Endothelial cell of umbilical vein (primary cell): ENCODE measurements around the gene UTP18. TPM values are rescaled to one million over a fixed set of nuclear protein-coding genes. Genes with fewer than 3 reads are reported as not detected.

Source experiments
- BruUV-seq: library from RNA; stranded (reverse); fragments of 400-500 nt; replicated peaks from 2 replicates; lab custom pipeline; 2021; lab: Mats Ljungman, UMichigan
- CTCF ChIA-PET: fragments of 300-600, 350-600 bp; sonication (Branson Sonifier 250); formaldehyde crosslinking; loops from one replicate; lab custom pipeline; 2021; ENCODE audit warnings: antibody characterized with exemption, inconsistent platforms; lab: Charles Lee
- POLR2A ChIA-PET: fragments of 300-600, 350-600 bp; sonication (Branson Sonifier 250); formaldehyde crosslinking; loops from one replicate; lab custom pipeline; 2021; ENCODE audit warnings: antibody characterized with exemption, inconsistent platforms; lab: Charles Lee
- DNase-seq: peaks from one replicate; pipeline ENCODE4 v3.0.0-alpha.2; 2011; ENCODE audit warnings: low read depth, low spot score
- FAIRE-seq: peaks from 2 replicates; lab custom pipeline; 2011; peaks lifted over from hg19 to GRCh38; lab: Jason Lieb, UNC
- H2AFZ ChIP-seq: 2 replicates; pipeline ENCODE4 v1.6.0; 2012; ENCODE audit warnings: low read depth, low read length, control low read depth, inconsistent platforms
- H3K27ac ChIP-seq: 2 replicates; pipeline ENCODE4 v1.5.1; 2011; ENCODE audit warnings: low read depth, mild to moderate bottlenecking, control low read depth, low read length, moderate library complexity; ENCODE audit not compliant: insufficient read depth
- H3K27me3 ChIP-seq, 2 experiments: 2 replicates each; pipeline versions ENCODE4 v1.6.0 to v1.6.1; 2011; ENCODE audit warnings: low read length in 2 of 2, mixed read lengths in 1 of 2; ENCODE audit not compliant: control insufficient read depth in 2 of 2, insufficient read depth in 2 of 2
- H3K36me3 ChIP-seq, 2 experiments: 2 replicates in 1 of 2; 3 replicates in 1 of 2; pipeline ENCODE4 v1.5.1; 2011; ENCODE audit warnings: low read length in 2 of 2, mild to moderate bottlenecking in 1 of 2, moderate library complexity in 1 of 2; ENCODE audit not compliant: control insufficient read depth in 2 of 2, insufficient read depth in 2 of 2; ENCODE audit errors: extremely low read depth in 1 of 2
- H3K4me1 ChIP-seq: 3 replicates; pipeline ENCODE4 v1.5.1; 2011; ENCODE audit warnings: mild to moderate bottlenecking, low read length; ENCODE audit not compliant: control insufficient read depth, insufficient read depth; ENCODE audit errors: extremely low read depth
- H3K4me2 ChIP-seq: 2 replicates; pipeline ENCODE4 v1.6.1; 2011; ENCODE audit warnings: low read length, control low read depth, mixed read lengths; ENCODE audit not compliant: insufficient read depth
- H3K4me3 ChIP-seq, 3 experiments: fragments of 200-600 bp in 1 of 3; sonication (generic), shearing (Covaris generic) in 1 of 3; replicated peaks in 1 of 3; 2 replicates each; pipeline ENCODE4 v1.5.1; 2011 to 2016; ENCODE audit warnings: control low read depth in 3 of 3, low read length in 3 of 3, mild to moderate bottlenecking in 2 of 3, inconsistent platforms in 1 of 3, low read depth in 1 of 3, moderate library complexity in 1 of 3; ENCODE audit not compliant: insufficient read depth in 1 of 3
- H3K79me2 ChIP-seq: 2 replicates; pipeline ENCODE4 v1.6.0; 2012; ENCODE audit warnings: low read length, inconsistent platforms; ENCODE audit not compliant: control insufficient read depth, insufficient read depth
- H3K9ac ChIP-seq: replicated peaks from 2 replicates; pipeline ENCODE3; 2011; ENCODE audit warnings: low read length, control low read depth; ENCODE audit not compliant: insufficient read depth; ENCODE audit errors: extremely low read depth
- H3K9me1 ChIP-seq: replicated peaks from 3 replicates; pipeline ENCODE4 v1.6.0; 2011; ENCODE audit warnings: mild to moderate bottlenecking, low read length; ENCODE audit not compliant: control insufficient read depth, insufficient read depth; ENCODE audit errors: extremely low read depth
- H3K9me3 ChIP-seq: replicated peaks from 2 replicates; pipeline ENCODE4 v1.5.1; 2012; ENCODE audit warnings: low read length, inconsistent platforms; ENCODE audit not compliant: control insufficient read depth, insufficient read depth
- H4K20me1 ChIP-seq: replicated peaks from 2 replicates; pipeline ENCODE3; 2011; ENCODE audit warnings: mild to moderate bottlenecking, low read length; ENCODE audit not compliant: control insufficient read depth, insufficient read depth; ENCODE audit errors: extremely low read depth
- CTCF ChIP-seq, 2 donors: IDR thresholded peaks; 1 replicate in 1 of 2; 2 replicates in 1 of 2; pipeline ENCODE4 v1.5.1; 2011; ENCODE audit warnings: low read length in 2 of 2, mild to moderate bottlenecking in 2 of 2, moderate library complexity in 2 of 2, control low read depth in 1 of 2, inconsistent platforms in 1 of 2, low read depth in 1 of 2; ENCODE audit not compliant: insufficient read depth in 1 of 2; ENCODE audit errors: extremely low read depth in 1 of 2
- FOS ChIP-seq: IDR thresholded peaks from 2 replicates; pipeline ENCODE4 v1.6.1; 2011; ENCODE audit warnings: mild to moderate bottlenecking, low read length, moderate library complexity, borderline replicate concordance; ENCODE audit not compliant: insufficient read depth
- JUN ChIP-seq: IDR thresholded peaks from 2 replicates; pipeline ENCODE4 v1.6.1; 2011; ENCODE audit warnings: borderline replicate concordance, low read depth; ENCODE audit not compliant: insufficient read length, insufficient read depth
- MYC ChIP-seq: IDR thresholded peaks from one replicate; pipeline ENCODE4 v1.6.1; 2011; ENCODE audit warnings: mild to moderate bottlenecking, low read depth, low read length
- POLR2A ChIP-seq: IDR thresholded peaks from 2 replicates; pipeline ENCODE4 v1.6.1; 2012; ENCODE audit warnings: low read depth, mild to moderate bottlenecking, control low read depth, low read length
- dilution Hi-C: fragments of 300-500 bp; cut with MboI; formaldehyde crosslinking; loops from one replicate; pipeline ENCODE4 v1.15.0; 2019; ENCODE audit warnings: low sequenced_read_pairs; ENCODE audit not compliant: extremely low pct_ligation_motif_present
- intact Hi-C: fragments of 100-400 bp; cut with micrococcal nuclease; formaldehyde crosslinking; loops from one replicate; pipeline ENCODE4 v1.10.0; 2022
- polyA plus RNA-seq, 4 experiments: library from polyadenylated mRNA; depleted of rRNA in 3 of 4; stranded (reverse) in 3 of 4; unstranded in 1 of 4; fragments of >200 nt; gene quantifications; 2 replicates each; pipeline versions ENCODE4 v1.2.1 to v1.2.3, GENCODE V29; 2011 to 2012; ENCODE audit warnings: missing spikeins in 1 of 4
- total RNA-seq: library from RNA; stranded (reverse); gene quantifications from 2 replicates; pipeline ENCODE4 v1.2.3, GENCODE V29; 2021
- TF ChIP-seq, protein P1 (sequence below): IDR thresholded peaks from 2 replicates; pipeline ENCODE4 v1.6.1; 2011; ENCODE audit not compliant: insufficient read depth, insufficient read length

The UTP18 gene
- total and polyA plus RNA-seq, 2 donors (not counting 3 experiments of a cell fraction or from before 2014, with no cell fraction given) = 9.1 to 29.3 TPM

GRCh38 chr17:51270636-51271035, 10.3 kb downstream of the UTP18 start:
- ChIA-PET POLR2A (no interaction called here), CTCF (interaction anchor here (0.6 kb wide), 1 partner anchor 80 kb away, joined by 3 read pairs; no protein-coding TSS in a partner anchor)
- Histone ChIP-seq H3K9ac (no peak overlapping the region), H3K36me3 (peaks cover 6 to 8% of the 10 kb centered on the region in 2 experiments), H3K27ac (no peak overlapping the region), H3K9me3 (no peaks in the 10 kb centered on the region), H2AFZ (no peak overlapping the region), H3K9me1 (no peaks in the 10 kb centered on the region), H3K4me3 (no peak overlapping the region), H4K20me1 (no peaks in the 10 kb centered on the region), H3K27me3 (no peaks in the 10 kb centered on the region), H3K4me1 (peaks cover 5% of the 10 kb centered on the region), H3K79me2 (peaks cover 25% of the 10 kb centered on the region), H3K4me2 (no peak overlapping the region)
- DNase-seq (no peak), FAIRE-seq (peak; percentile 18)
- dilution Hi-C loops (no loop called here), intact Hi-C loops (no loop called here)
- no TSS peak for BruUV-seq
- TF ChIP-seq, protein P1, sequence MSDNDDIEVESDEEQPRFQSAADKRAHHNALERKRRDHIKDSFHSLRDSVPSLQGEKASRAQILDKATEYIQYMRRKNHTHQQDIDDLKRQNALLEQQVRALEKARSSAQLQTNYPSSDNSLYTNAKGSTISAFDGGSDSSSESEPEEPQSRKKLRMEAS = no peak
- no peak for TF ChIP-seq MYC

DNA sequence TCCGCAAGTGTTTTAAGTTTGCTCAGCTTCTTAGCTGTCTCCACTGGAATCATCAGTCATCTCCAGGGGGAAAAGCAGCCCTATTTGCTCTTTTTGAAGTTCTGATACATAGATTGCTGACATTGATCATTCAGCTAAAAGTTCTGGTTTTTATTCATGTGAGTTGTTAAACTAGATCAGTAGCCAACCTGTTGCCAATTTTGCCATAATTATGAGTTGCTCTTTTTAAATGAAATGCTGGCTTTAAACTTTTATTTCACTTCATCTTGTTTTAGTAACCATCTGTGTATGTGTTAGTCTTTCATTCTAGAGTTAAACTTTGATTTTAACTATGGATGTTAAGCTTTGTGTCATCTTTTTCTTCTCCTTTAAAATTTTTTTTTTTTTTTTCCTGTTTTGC, 12.5 kb downstream of the UTP18 start:
- Histone ChIP-seq H4K20me1 (no peaks in the 10 kb centered on the region), H3K9me3 (no peaks in the 10 kb centered on the region), H3K27me3 (no peaks in the 10 kb centered on the region), H3K4me1 (no peaks in the 10 kb centered on the region), H3K4me2 (no peak overlapping the region), H3K9ac (no peak overlapping the region), H3K36me3 (peaks cover 7 to 11% of the 10 kb centered on the region in 2 experiments), H3K79me2 (peaks cover 21% of the 10 kb centered on the region), H3K9me1 (no peaks in the 10 kb centered on the region), H3K4me3 (no peak overlapping the region), H3K27ac (no peak overlapping the region), H2AFZ (no peak overlapping the region)
- TF ChIP-seq MYC (no peak), FOS (no peak), CTCF (IDR thresholded peaks at IDR 0.05; ENCODE audit: extremely low read depth in 1 of 2, insufficient read depth in 1 of 2, low read depth in 1 of 2, low read length in 2 of 2) (no peak), JUN (no peak), POLR2A (no peak)
- TF ChIP-seq, protein P1 = no peak
- ChIA-PET POLR2A (interaction anchor here (0.6 kb wide), 1 partner anchor 26 kb away, joined by 3 read pairs; no protein-coding TSS in a partner anchor), CTCF (interaction anchor here (1.0 to 1.5 kb wide), 4 partner anchors 9 to 120 kb away, joined by 3 to 5 read pairs (median 4); partner anchors contain the start of genes MBTD1, NME1 and UTP18)
- FAIRE-seq = no peak
- no peak for DNase-seq
- BruUV-seq = no TSS peak
- intact Hi-C loops (no loop called here), dilution Hi-C loops (no loop called here)
